Activated T-cell treated with anti-CD3 and anti-CD28 coated beads, Interleukin-2, amount 50 U/mL, for 72 hours (primary cell): ENCODE data around the gene PARVB. TPM values are rescaled to one million over a fixed set of nuclear protein-coding genes. Genes with fewer than 3 reads are reported as not detected.

Experiments used
- ATAC-seq, 2 donors: fragments of 150-1000 bp; cut with Tn5 transposase; replicated peaks in 1 of 2; 2 replicates each; pipeline ENCODE4 v1.10.0; 2021; ENCODE audit warnings: moderate library complexity in 2 of 2, mild to moderate bottlenecking in 1 of 2
- DNase-seq, 2 donors: peaks; one replicate each; pipeline ENCODE4 v3.0.0; 2021 to 2022; ENCODE audit warnings: mixed read lengths in 1 of 2
- H3K27ac Mint-ChIP-seq: one replicate; pipeline ENCODE4 v1.8.0; 2022; ENCODE audit warnings: mild to moderate bottlenecking, moderate library complexity, mixed read lengths
- H3K27me3 Mint-ChIP-seq: one replicate; pipeline ENCODE4 v1.8.0; 2022; ENCODE audit warnings: low read depth, mixed read lengths
- H3K36me3 Mint-ChIP-seq, 2 donors: one replicate each; pipeline ENCODE4 v1.8.0; 2022; ENCODE audit warnings: mixed read lengths in 2 of 2, mild to moderate bottlenecking in 1 of 2; ENCODE audit not compliant: insufficient read depth in 2 of 2
- H3K4me1 Mint-ChIP-seq: one replicate; pipeline ENCODE4 v1.8.0; 2022; ENCODE audit warnings: low read depth, mixed read lengths
- H3K4me3 Mint-ChIP-seq, 2 donors: one replicate each; pipeline ENCODE4 v1.8.0; 2022; ENCODE audit warnings: mild to moderate bottlenecking in 2 of 2, mixed read lengths in 2 of 2, moderate library complexity in 2 of 2
- H3K9me3 Mint-ChIP-seq, 2 donors: one replicate each; pipeline ENCODE4 v1.8.0; 2022; ENCODE audit warnings: mixed read lengths in 2 of 2
- total RNA-seq, 2 donors: library from RNA; stranded (reverse); gene quantifications; one replicate each; pipeline ENCODE4 v1.2.3, GENCODE V29; 2022

PARVB gene
- total RNA-seq, 2 donors from 2014 or later: 28.4 to 55.7 TPM

DNA sequence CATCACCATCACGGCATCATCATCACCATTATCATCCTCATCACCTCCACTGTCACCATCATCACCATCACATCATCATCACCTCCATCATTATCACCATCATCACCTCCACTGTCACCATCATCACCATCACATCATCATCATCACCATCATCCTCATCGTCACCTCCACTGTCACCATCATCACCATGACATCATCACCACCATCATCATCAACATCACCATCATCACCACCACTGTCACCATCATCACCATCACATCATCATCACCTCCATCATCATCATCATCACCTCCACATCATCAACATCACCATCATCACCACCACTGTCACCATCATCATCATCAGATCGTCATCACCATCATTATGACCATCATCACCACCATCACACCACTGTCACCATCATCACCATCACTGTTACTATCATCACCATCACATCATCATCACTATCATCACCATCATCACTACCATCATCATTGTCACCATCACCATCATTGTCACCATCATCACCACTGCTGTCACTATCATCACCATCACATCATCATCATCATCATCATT, 189.5 kb downstream of the PARVB start:
- ATAC-seq (no peak), DNase-seq (no peak)
- Mint-ChIP-seq H3K36me3 (peaks cover 6 to 16% of the 10 kb centered on the region in 2 donors), H3K4me3 (no peak overlapping the region), H3K9me3 (peaks cover 2 to 6% of the 10 kb centered on the region in 2 donors), H3K4me1 (no peaks in the 10 kb centered on the region), H3K27ac (no peak overlapping the region), H3K27me3 (no peaks in the 10 kb centered on the region)

DNA sequence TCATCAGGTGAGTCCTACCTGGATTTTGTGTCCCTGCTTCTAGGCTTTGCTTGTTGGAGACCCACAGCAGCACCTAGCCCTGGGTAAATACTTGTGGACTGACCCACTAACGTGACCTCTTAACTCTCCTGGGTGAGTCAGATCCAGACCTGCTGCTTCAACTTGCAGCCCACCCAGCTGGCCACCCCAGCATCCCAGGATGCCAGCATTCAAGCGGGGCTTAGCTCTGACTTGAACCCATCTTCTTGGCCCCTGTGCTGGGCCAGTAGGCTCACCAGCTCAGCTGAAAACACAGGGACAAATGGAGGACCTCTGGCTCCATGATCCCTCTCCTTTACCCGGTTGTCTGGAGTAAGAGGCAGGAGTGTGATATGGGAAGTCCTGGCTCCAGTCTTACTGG, 190.1 kb downstream of the PARVB start:
- ATAC-seq (no peak), DNase-seq (no peak)
- Mint-ChIP-seq H3K4me1 (no peaks in the 10 kb centered on the region), H3K4me3 (no peak overlapping the region), H3K9me3 (peaks cover 2 to 3% of the 10 kb centered on the region in 2 donors), H3K36me3 (peaks cover 6 to 12% of the 10 kb centered on the region in 2 donors), H3K27ac (no peak overlapping the region), H3K27me3 (no peaks in the 10 kb centered on the region)

GRCh38 chr22:44214764-44215163, 190.7 kb downstream of the PARVB start:
- Mint-ChIP-seq H3K27ac (no peak overlapping the region), H3K36me3 (peaks cover 2 to 7% of the 10 kb centered on the region in 2 donors), H3K9me3 (peaks cover 0 to 2% of the 10 kb centered on the region in 2 donors), H3K4me1 (no peaks in the 10 kb centered on the region), H3K27me3 (no peaks in the 10 kb centered on the region), H3K4me3 (no peak overlapping the region)
- no peak for ATAC-seq
- DNase-seq: no peak

DNA sequence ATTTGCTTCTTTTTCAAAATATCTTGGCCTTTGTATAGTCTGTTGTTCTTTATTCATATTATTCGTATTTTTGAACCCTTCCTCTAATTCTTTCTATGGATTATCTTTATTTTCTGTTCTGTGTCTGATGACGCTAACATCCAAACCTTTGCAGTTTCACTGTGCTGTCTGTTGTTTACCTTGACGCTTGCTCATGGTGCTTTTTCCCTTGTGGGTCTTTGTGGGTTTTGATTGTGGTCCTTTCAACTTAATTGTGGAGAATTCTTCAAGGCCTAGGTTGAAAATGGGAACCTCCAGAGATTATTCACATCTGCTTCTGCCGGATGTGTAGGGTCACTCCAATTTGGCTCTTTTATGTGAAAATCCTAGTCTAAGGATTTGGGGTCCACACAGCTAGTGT, 191.2 kb downstream of the PARVB start:
- Mint-ChIP-seq H3K27ac (no peak overlapping the region), H3K36me3 (peaks cover 0 to 4% of the 10 kb centered on the region in 2 donors), H3K27me3 (no peaks in the 10 kb centered on the region), H3K4me1 (no peaks in the 10 kb centered on the region), H3K9me3 (peaks cover 0 to 2% of the 10 kb centered on the region in 2 donors), H3K4me3 (no peak overlapping the region)
- DNase-seq (no peak), ATAC-seq (no peak)

GRCh38 chr22:44217346-44217745, 193.2 kb downstream of the PARVB start:
- H3K4me1 Mint-ChIP-seq: no peaks in the 10 kb centered on the region
- no peaks in the 10 kb centered on the region for H3K27me3 Mint-ChIP-seq
- no peak for ATAC-seq
- no peak overlapping the region for H3K27ac Mint-ChIP-seq
- H3K36me3 Mint-ChIP-seq: peaks cover 0 to 2% of the 10 kb centered on the region in 2 donors
- H3K4me3 Mint-ChIP-seq: no peak overlapping the region
- peaks cover 0 to 2% of the 10 kb centered on the region in 2 donors for H3K9me3 Mint-ChIP-seq
- no peak for DNase-seq

DNA sequence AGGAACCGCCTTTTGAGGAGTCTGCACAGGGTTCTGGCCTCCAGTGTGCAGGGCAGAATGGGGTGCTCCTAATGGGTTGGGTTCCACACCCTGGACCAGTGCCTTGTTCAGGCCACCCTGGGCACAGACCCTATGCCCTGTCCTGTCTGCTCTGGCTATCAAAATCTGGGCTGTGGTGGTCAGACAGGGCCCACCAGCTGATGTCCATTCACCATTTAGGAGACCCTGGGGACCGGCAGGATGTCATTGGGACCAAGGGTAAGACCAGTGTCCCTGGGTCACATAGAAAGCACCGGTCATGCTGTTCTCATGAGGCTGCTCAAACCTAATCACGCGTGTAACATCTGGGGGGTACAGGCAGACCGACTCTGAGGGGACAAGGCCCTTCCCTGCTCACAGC, 194.0 kb downstream of the PARVB start:
- Mint-ChIP-seq H3K36me3 (peaks cover 0 to 2% of the 10 kb centered on the region in 2 donors), H3K27ac (no peak overlapping the region), H3K4me3 (no peak overlapping the region), H3K9me3 (peaks cover 0 to 2% of the 10 kb centered on the region in 2 donors), H3K27me3 (no peaks in the 10 kb centered on the region), H3K4me1 (no peaks in the 10 kb centered on the region)
- no peak for DNase-seq
- ATAC-seq: no peak

- H3K9me3 Mint-ChIP-seq: peaks cover 0 to 2% of the 10 kb centered on the region in 2 donors
- no peaks in the 10 kb centered on the region for H3K27me3 Mint-ChIP-seq
- no peak overlapping the region for H3K27ac Mint-ChIP-seq
- ATAC-seq (no peak), DNase-seq (no peak)
- H3K4me1 Mint-ChIP-seq: no peaks in the 10 kb centered on the region
- no peak overlapping the region for H3K4me3 Mint-ChIP-seq
- H3K36me3 Mint-ChIP-seq: peaks cover 0 to 2% of the 10 kb centered on the region in 2 donors
Observed at GRCh38 chr22:44219101-44219870, 195.2 kb downstream of the PARVB start.

DNA sequence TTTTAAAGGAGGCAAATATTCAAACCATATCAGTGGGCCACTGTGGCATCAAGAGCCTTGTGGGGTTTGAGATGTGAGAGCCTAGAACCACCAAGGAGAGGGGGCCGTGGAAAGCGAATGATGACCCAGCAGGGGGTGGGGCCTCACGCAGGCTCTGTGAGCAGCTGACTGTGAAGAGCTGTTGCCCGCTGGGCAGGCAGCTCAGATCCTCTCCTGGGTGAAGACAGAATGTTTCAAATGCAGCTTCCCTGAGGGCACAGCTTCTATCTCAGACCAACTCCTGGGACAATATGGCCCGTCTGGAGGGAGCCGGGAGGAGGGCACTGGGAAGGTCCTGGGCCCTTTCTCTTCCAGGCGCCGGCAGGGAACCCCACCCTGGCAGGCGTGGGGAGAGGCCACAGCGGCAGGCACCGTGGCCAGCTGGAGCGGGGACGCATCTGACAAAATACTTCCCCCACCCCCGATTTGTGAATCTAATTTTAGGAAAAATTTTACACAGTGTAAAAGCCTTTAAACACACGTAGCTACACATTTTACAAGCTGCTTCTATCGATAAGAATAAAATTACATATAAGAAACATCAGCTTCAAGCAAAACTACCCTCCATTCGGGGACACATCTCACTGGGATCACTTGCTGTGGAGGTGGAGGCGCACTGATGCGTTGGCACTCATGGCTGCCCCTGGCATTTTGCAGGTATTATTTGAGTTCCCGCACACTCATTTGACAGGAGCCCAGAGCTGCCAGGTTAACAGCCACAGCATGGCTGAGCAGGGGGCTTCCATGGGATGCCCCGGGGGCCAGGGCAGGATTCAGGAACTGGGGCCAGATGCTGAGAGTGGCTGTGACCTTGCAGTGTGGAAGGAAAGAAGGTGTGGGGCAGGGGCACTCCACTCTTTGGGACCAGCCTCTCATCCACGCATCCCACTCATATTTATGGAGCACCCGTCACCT, 196.9 kb downstream of the PARVB start:
- Mint-ChIP-seq H3K27me3 (peaks cover 13% of the 10 kb centered on the region), H3K36me3 (peaks cover 0 to 2% of the 10 kb centered on the region in 2 donors), H3K4me1 (no peaks in the 10 kb centered on the region), H3K4me3 (no peak overlapping the region), H3K27ac (no peak overlapping the region), H3K9me3 (peaks cover 0 to 2% of the 10 kb centered on the region in 2 donors)
- no peak for ATAC-seq
- DNase-seq: no peak

- Mint-ChIP-seq H3K27me3 (peaks cover 19% of the 10 kb centered on the region), H3K4me1 (no peaks in the 10 kb centered on the region), H3K27ac (no peak overlapping the region), H3K36me3 (no peaks in the 10 kb centered on the region), H3K4me3 (no peak overlapping the region), H3K9me3 (no peaks in the 10 kb centered on the region)
- DNase-seq (no peak), ATAC-seq (no peak)
Observed at GRCh38 chr22:44221710-44222475, 197.8 kb downstream of the PARVB start.

Other genes with a start within 250 kb of the PARVB start
- under 1 TPM; 0.19 to 0.70 TPM for gene EFCAB6, start 212.0 kb upstream of the PARVB start, total RNA-seq
- gene SULT4A1, start 161.8 kb upstream of the PARVB start, total RNA-seq: not detected
- gene PNPLA5, start 132.3 kb upstream of the PARVB start, total RNA-seq: not detected
- gene PNPLA3, start 100.5 kb upstream of the PARVB start, total RNA-seq: under 1 TPM; 0.25 to 0.60 TPM
- gene SAMM50, start 68.9 kb upstream of the PARVB start, total RNA-seq: 10 to 100 TPM; 37.6 to 43.0 TPM
- gene PARVG, start 156.6 kb downstream of the PARVB start, total RNA-seq: 10 to 100 TPM; 74.9 to 81.5 TPM